HUES48 (cell line): ENCODE results near the gene AP2S1.

Experiments used
- H3K27ac ChIP-seq: one replicate; pipeline ENCODE4 v1.7.0; 2013; ENCODE audit warnings: low read depth, low read length, inconsistent platforms
- H3K27me3 ChIP-seq: 2 replicates; pipeline ENCODE4 v1.6.1; 2013; ENCODE audit warnings: mild to moderate bottlenecking, low read length; ENCODE audit not compliant: control insufficient read depth, insufficient read depth
- H3K36me3 ChIP-seq: 2 replicates; pipeline ENCODE4 v1.6.1; 2013; ENCODE audit warnings: low read length; ENCODE audit not compliant: control insufficient read depth, insufficient read depth
- H3K4me1 ChIP-seq: 2 replicates; pipeline ENCODE4 v1.6.1; 2013; ENCODE audit warnings: mild to moderate bottlenecking, low read length; ENCODE audit not compliant: control insufficient read depth, insufficient read depth
- H3K4me3 ChIP-seq: 2 replicates; pipeline ENCODE4 v1.5.1; 2013; ENCODE audit warnings: mild to moderate bottlenecking, low read depth, low read length
- H3K9ac ChIP-seq: 2 replicates; pipeline ENCODE4 v1.6.1; 2013; ENCODE audit warnings: mild to moderate bottlenecking, low read depth, low read length, moderate library complexity
- H3K9me3 ChIP-seq: 2 replicates; pipeline ENCODE4 v1.6.1; 2013; ENCODE audit warnings: low read length; ENCODE audit not compliant: control insufficient read depth, insufficient read depth

The AP2S1 gene

GRCh38 chr19:46866407-46867136 is 15.9 kb upstream of the AP2S1 start:
- Histone ChIP-seq H3K27ac (peak overlapping the region; percentile 14), H3K4me3 (no peak overlapping the region), H3K27me3 (no peaks in the 10 kb centered on the region), H3K9me3 (no peaks in the 10 kb centered on the region), H3K4me1 (peaks cover 44% of the 10 kb centered on the region), H3K36me3 (no peaks in the 10 kb centered on the region), H3K9ac (no peak overlapping the region)

GRCh38 chr19:46863818-46864629 is 13.4 kb upstream of the AP2S1 start:
- Histone ChIP-seq H3K27ac (peak overlapping the region; percentile 85), H3K27me3 (no peaks in the 10 kb centered on the region), H3K36me3 (no peaks in the 10 kb centered on the region), H3K4me1 (peaks cover 44% of the 10 kb centered on the region), H3K4me3 (peak overlapping the region; percentile 91), H3K9ac (0 out of 2 replicates have a peak overlapping the region, but pooled peaks have one; percentile 0), H3K9me3 (no peaks in the 10 kb centered on the region)

- H3K4me3 ChIP-seq, result peak overlapping the region; percentile 91
- peak overlapping the region; percentile 85 for H3K27ac ChIP-seq
- H3K4me1 ChIP-seq, result peaks cover 44% of the 10 kb centered on the region
- H3K9ac ChIP-seq, result no peak overlapping the region
- H3K36me3 ChIP-seq, result no peaks in the 10 kb centered on the region
- H3K9me3 ChIP-seq, result no peaks in the 10 kb centered on the region
- H3K27me3 ChIP-seq, result no peaks in the 10 kb centered on the region
Observed at GRCh38 chr19:46862974-46863632, 12.5 kb upstream of the AP2S1 start.

- Histone ChIP-seq H3K36me3 (no peaks in the 10 kb centered on the region), H3K4me1 (peaks cover 44% of the 10 kb centered on the region), H3K27ac (no peak overlapping the region), H3K9me3 (no peaks in the 10 kb centered on the region), H3K4me3 (peak overlapping the region; percentile 91), H3K9ac (no peak overlapping the region), H3K27me3 (no peaks in the 10 kb centered on the region)
Observed at GRCh38 chr19:46862503-46862834, 11.8 kb upstream of the AP2S1 start.

- peak overlapping the region; percentile 99 for H3K27ac ChIP-seq
- H3K9ac ChIP-seq, result peak overlapping the region; percentile 53
- H3K4me3 ChIP-seq, result peak overlapping the region; percentile 91
- no peaks in the 10 kb centered on the region for H3K36me3 ChIP-seq
- peaks cover 41% of the 10 kb centered on the region for H3K4me1 ChIP-seq
- no peaks in the 10 kb centered on the region for H3K27me3 ChIP-seq
- no peaks in the 10 kb centered on the region for H3K9me3 ChIP-seq
Observed at GRCh38 chr19:46861691-46862502, 11.3 kb upstream of the AP2S1 start.

GRCh38 chr19:46860846-46861690 is 10.4 kb upstream of the AP2S1 start, which contains the start of gene ARHGAP35:
Gene ARHGAP35, plus strand, starts transcription at chr19:46860997. Its CDS starts 57,679 bp downstream, at chr19:46918676.
- Histone ChIP-seq H3K27me3 (no peaks in the 10 kb centered on the region), H3K9ac (peak within 1 kb of the TSS; percentile 94), H3K36me3 (no peaks in the 10 kb centered on the region), H3K4me3 (peak within 1 kb of the TSS; percentile 91), H3K9me3 (no peaks in the 10 kb centered on the region), H3K27ac (peak within 1 kb of the TSS; percentile 99), H3K4me1 (peaks cover 37% of the 10 kb centered on the region)

GRCh38 chr19:46860125-46860845 is 9.6 kb upstream of the AP2S1 start:
- peak overlapping the region; percentile 94 for H3K9ac ChIP-seq
- H3K27ac ChIP-seq, result peak overlapping the region; percentile 99
- H3K27me3 ChIP-seq, result peaks cover 4% of the 10 kb centered on the region
- no peaks in the 10 kb centered on the region for H3K9me3 ChIP-seq
- no peaks in the 10 kb centered on the region for H3K36me3 ChIP-seq
- peak overlapping the region; percentile 83 for H3K4me3 ChIP-seq
- H3K4me1 ChIP-seq, result peaks cover 32% of the 10 kb centered on the region

- H3K27ac ChIP-seq, result peak overlapping the region; percentile 95
- peak overlapping the region; percentile 83 for H3K4me3 ChIP-seq
- peaks cover 7% of the 10 kb centered on the region for H3K27me3 ChIP-seq
- H3K36me3 ChIP-seq, result no peaks in the 10 kb centered on the region
- H3K4me1 ChIP-seq, result peaks cover 26% of the 10 kb centered on the region
- peak overlapping the region; percentile 55 for H3K9ac ChIP-seq
- H3K9me3 ChIP-seq, result no peaks in the 10 kb centered on the region
Observed at GRCh38 chr19:46859637-46860124, 9.0 kb upstream of the AP2S1 start.
